ENCODE measurements around the gene DNAJC3.

DNA sequence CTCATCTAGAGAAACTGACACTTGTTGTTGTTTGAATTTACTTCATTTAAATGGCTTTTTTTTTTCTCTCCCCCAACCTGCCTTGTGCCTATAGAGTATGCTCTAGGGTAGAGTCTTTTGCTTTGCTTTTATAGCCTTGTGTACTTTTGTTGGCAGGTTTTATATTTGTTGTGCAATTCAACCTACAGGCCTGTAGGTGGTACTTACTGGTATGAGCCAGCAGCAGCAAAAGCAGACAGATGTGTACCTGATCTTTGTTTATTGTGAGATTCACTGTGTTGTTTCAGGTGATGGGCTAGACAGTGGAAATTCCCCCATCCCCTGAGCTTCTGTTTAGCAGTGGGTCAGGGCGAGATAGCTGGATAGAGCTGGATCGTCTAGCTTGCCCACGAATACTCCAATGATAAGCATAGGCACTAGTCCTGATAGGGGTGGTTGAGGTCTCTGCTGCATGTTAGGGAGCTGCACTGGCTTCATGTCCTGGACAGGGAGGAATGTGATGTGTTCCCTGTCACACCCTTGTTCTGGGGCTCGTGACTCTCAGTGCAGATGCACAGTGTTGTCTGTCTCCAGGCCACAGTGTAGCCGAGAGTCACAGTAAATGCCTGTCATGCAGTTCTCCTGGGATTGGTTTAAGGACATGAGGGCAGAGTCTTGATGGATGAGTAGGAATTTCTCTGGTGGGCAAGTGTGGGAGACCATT, 21.3 kb downstream of the DNAJC3 start:
- TF ChIP-seq, protein P1, sequence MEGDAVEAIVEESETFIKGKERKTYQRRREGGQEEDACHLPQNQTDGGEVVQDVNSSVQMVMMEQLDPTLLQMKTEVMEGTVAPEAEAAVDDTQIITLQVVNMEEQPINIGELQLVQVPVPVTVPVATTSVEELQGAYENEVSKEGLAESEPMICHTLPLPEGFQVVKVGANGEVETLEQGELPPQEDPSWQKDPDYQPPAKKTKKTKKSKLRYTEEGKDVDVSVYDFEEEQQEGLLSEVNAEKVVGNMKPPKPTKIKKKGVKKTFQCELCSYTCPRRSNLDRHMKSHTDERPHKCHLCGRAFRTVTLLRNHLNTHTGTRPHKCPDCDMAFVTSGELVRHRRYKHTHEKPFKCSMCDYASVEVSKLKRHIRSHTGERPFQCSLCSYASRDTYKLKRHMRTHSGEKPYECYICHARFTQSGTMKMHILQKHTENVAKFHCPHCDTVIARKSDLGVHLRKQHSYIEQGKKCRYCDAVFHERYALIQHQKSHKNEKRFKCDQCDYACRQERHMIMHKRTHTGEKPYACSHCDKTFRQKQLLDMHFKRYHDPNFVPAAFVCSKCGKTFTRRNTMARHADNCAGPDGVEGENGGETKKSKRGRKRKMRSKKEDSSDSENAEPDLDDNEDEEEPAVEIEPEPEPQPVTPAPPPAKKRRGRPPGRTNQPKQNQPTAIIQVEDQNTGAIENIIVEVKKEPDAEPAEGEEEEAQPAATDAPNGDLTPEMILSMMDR (IDR thresholded peaks at IDR 0.05) = 0 out of 2 replicates have a peak, but pooled peaks have one; percentile 24
- TF ChIP-seq, protein P2, sequence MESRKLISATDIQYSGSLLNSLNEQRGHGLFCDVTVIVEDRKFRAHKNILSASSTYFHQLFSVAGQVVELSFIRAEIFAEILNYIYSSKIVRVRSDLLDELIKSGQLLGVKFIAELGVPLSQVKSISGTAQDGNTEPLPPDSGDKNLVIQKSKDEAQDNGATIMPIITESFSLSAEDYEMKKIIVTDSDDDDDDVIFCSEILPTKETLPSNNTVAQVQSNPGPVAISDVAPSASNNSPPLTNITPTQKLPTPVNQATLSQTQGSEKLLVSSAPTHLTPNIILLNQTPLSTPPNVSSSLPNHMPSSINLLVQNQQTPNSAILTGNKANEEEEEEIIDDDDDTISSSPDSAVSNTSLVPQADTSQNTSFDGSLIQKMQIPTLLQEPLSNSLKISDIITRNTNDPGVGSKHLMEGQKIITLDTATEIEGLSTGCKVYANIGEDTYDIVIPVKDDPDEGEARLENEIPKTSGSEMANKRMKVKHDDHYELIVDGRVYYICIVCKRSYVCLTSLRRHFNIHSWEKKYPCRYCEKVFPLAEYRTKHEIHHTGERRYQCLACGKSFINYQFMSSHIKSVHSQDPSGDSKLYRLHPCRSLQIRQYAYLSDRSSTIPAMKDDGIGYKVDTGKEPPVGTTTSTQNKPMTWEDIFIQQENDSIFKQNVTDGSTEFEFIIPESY (IDR thresholded peaks at IDR 0.05; ENCODE audit: borderline replicate concordance, low read depth) = no peak
- no peak for TF ChIP-seq POLR2AphosphoS5 (IDR thresholded peaks at IDR 0.05; ENCODE audit: low read depth, low read length)
- TF ChIP-seq TAF1 (IDR thresholded peaks at IDR 0.05; ENCODE audit: borderline replicate concordance, low read depth, low read length) = no peak
- TF ChIP-seq FOXM1 (IDR thresholded peaks at IDR 0.05; ENCODE audit: low read depth) = no peak
- TF ChIP-seq, protein P3, sequence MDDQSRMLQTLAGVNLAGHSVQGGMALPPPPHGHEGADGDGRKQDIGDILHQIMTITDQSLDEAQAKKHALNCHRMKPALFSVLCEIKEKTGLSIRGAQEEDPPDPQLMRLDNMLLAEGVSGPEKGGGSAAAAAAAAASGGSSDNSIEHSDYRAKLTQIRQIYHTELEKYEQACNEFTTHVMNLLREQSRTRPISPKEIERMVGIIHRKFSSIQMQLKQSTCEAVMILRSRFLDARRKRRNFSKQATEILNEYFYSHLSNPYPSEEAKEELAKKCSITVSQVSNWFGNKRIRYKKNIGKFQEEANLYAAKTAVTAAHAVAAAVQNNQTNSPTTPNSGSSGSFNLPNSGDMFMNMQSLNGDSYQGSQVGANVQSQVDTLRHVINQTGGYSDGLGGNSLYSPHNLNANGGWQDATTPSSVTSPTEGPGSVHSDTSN (IDR thresholded peaks at IDR 0.05) = no peak
- no peak for TF ChIP-seq YY1 (IDR thresholded peaks at IDR 0.05; ENCODE audit: low read depth)
- no peak for TF ChIP-seq EP300 (IDR thresholded peaks at IDR 0.05; ENCODE audit: borderline replicate concordance in 1 of 2, low read depth in 1 of 2, low read length in 1 of 2)
- TF ChIP-seq MXI1 (IDR thresholded peaks at IDR 0.05; ENCODE audit: low read depth, low read length) = no peak
- TF ChIP-seq EZH2phosphoT487 (IDR thresholded peaks at IDR 0.05; ENCODE audit: borderline replicate concordance, low read depth) = no peak
- no peak for TF ChIP-seq GATA2 (CRISPR knock-in tag; IDR thresholded peaks at IDR 0.05)
- TF ChIP-seq, protein P4, sequence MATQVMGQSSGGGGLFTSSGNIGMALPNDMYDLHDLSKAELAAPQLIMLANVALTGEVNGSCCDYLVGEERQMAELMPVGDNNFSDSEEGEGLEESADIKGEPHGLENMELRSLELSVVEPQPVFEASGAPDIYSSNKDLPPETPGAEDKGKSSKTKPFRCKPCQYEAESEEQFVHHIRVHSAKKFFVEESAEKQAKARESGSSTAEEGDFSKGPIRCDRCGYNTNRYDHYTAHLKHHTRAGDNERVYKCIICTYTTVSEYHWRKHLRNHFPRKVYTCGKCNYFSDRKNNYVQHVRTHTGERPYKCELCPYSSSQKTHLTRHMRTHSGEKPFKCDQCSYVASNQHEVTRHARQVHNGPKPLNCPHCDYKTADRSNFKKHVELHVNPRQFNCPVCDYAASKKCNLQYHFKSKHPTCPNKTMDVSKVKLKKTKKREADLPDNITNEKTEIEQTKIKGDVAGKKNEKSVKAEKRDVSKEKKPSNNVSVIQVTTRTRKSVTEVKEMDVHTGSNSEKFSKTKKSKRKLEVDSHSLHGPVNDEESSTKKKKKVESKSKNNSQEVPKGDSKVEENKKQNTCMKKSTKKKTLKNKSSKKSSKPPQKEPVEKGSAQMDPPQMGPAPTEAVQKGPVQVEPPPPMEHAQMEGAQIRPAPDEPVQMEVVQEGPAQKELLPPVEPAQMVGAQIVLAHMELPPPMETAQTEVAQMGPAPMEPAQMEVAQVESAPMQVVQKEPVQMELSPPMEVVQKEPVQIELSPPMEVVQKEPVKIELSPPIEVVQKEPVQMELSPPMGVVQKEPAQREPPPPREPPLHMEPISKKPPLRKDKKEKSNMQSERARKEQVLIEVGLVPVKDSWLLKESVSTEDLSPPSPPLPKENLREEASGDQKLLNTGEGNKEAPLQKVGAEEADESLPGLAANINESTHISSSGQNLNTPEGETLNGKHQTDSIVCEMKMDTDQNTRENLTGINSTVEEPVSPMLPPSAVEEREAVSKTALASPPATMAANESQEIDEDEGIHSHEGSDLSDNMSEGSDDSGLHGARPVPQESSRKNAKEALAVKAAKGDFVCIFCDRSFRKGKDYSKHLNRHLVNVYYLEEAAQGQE (IDR thresholded peaks at IDR 0.05; ENCODE audit: low read depth, low read length) = no peak
- TF ChIP-seq RFX5 (IDR thresholded peaks at IDR 0.05; ENCODE audit: low read length) = no peak
- TF ChIP-seq ELF1 (IDR thresholded peaks at IDR 0.05) = no peak
